Central memory CD4-positive, alpha-beta T cell (primary cell): ENCODE results near the gene SCAMP1.

Experiments used
- DNase-seq: peaks from one replicate; pipeline ENCODE4 v3.0.0; 2022

SCAMP1 gene

DNA sequence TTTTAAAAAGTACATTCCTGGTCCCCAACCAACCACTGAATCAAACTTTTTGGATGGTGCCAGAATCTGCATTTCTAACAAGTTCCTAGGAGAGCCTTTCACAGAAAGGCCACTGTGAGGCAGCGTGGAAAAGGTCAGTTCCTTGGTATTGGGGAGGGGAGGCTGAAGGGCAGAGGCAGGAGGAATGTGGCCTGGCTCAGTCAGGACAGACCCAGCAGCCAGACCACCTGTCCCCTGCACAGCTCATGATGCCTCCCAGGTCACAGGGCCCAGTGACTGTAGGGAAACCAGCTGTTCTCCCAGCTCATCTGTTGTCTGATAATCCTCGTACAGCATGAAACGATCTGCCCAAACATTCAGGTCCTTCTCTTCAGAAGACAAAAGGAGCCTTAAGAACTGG, 155.3 kb downstream of the SCAMP1 start:
- DNase-seq, result no peak

DNA sequence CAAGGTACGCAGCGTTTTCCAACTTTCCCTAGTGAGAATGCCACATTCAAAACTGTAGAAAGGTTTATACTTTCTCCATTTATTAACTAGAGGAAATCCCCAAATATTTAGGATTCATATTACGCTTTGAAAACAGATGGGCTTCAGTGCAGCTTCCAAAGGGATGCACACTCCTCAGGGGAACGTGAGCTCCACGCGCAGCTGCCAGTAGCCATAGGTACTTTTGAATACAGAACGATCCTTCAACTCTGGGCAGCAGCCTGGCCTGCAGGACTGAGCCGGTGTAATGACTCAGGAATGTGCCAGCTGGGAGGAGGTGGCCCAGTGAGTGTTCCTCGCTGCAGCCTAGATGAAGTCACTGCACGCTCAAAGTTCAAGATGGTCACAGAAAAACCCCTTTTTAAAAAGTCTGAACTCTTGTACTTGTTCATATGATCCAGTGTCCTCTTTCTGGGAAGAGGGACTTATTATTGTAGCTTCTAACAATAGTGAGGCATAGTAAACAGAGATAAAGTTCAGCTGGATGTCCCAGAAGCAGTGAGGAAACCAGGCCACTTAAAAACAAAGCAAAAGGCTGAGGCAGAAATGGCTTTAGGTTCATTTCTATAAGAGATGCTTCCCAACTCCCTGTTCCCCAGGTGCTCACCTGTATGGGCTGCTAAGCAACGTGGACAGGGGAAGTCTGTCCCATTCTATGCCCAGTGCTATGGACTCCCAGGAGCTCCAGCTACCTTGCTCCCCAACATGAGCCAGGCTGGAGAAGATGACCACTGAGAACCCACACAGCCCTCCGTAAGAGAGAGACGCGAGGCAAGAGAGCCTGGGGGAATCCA, 158.2 kb downstream of the SCAMP1 start:
- DNase-seq, result no peak

DNA sequence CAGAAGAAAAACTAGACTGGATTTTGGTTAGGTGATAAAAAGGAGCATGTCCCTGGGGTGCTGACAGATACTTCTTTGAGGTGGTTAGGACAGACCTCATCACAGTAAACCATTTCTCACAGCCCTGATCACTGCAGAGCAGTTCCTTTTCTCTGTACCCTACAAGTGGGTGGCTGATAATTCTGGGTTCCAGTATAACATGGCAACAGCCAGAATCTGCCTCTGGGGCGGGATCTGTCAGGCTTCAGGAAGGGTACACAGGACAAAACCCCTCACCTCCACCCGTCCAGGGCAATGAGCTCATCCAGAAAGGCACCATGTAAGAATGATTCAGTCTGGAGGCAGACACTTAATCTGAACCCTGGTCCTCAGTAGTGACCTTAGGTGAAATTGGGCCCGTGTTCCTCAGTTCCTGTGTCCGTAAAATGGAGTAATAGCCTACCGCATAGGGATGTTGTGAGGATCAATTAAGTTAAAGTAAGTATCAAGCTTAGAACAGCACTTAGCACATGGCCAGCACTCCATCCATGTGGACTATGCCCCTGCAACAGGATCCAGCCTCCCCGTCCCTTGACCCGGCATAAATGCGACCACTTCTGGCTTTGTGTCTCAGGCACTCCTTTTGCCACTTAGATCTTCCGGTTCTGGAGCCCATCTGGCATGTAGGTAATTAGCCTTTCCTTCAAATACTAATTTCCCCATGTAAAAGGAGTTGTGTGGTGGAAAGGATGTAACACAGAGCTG, 159.0 kb downstream of the SCAMP1 start:
- DNase-seq, result no peak

DNA sequence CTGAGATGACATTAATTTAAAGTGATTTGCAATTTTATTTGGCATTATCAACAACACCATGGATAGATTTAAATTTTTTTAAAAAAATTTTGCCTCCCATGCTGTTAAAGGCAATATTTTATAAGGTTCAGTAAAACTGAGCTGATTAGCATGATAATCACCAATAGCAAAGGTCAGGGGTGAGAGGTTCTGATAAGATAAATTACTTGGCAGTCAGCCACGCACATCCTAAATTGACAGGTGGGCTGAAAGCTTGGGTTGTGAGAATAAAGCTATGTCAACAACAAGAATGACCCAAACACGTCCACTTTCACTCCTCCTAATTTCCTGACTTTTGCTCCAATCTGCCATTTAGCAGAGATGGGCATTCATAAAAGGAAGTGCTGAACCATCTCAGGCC, 161.0 kb downstream of the SCAMP1 start:
- no peak for DNase-seq

DNA sequence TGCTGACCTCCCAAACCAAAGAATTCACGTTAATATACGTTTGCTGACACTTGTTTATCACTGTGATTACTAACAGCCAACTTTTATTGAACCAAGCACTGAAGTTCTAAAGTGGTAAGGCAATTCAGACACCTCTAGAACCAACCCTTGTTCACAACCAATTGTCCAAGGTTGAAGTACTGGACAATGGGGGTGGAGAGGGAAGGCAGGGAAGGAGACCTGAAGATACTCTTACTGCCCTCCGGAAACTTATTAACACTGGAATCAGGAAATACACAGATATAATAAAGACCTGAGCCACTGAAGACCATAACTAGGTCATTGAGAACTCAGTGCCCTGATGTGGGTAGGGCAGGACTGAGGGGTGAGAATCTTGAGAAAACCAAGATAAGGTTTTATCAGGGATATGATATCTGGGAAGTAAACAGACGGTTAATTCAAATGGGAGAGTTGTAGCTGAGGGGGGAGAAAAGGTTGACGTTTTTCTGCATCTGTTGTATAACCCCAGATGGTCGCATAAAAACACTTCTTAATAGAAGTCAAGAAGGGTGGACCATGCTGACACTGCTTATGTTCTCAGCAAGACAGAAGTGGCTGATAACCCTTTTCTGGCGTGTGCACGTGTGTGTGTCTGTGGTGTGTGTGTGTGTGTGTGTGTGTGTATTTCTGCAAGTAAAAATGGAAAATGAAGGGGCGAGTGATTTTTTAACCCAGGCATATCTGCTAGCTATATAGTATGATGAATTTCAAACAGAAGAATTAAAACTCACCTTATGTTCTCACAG, 162.3 kb downstream of the SCAMP1 start:
- DNase-seq, result no peak

DNA sequence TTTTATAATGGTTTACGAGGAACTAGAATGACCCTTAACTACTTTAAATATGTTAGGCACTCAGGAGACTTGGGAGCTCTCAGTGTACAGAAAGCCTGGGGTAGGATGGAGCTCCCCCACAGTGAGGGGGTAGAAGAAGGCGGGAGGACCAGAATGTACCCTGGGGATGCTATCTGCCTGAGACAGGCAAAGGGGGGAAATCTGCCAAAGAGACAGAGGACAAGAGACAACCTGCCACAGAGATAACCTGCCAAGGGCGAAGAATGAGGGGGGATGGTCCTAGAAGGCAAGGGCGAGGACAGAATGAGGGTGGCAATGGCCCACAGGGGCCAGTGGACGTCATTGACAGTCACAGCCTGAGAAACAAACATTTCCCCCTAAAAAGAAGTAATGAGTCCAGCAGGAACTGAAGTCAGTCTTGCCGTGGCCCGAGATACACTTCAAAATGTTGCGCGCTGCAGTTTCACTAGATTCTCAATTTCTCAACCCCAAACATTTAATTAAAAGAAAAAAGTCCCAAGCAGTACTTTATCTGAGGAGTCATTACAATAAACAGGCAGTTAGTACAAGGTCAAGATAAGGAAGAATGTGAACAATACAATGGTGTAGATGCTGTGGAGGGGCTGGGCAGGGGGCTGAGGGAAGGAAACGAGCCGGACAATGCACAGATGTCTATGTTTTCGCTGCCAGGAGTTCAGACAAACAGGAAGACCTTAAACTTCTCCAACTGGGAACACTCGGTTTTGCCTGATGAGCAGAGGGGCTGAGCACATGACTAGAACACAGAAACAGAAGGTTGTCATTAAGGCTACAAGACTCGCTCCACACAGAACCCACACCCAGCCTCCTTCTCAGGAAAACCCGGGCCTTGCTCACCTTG, 163.1 kb downstream of the SCAMP1 start:
- DNase-seq, result no peak

DNA sequence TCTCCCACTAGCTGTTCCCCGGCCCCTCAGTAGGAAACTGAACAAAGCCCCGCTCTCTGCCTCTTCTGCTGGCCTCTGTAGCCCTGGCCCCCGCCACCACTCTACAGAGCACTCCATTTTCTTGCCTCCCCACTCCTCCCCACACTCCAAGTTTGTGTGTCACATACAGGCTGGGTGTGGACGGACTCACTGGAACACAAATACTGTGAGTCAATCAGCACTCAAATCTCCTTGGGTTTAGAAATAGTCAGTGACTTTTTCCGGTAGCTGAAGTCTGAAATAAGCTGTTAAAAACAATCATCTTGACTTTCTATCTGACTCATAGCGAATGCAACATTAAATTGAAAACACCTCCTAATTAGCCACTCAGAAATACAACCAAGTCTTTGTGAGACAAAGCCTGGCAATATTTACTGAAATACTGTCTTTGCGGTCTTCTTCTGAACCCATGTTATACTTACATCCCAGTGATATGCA, 165.7 kb downstream of the SCAMP1 start:
- DNase-seq, result no peak

DNA sequence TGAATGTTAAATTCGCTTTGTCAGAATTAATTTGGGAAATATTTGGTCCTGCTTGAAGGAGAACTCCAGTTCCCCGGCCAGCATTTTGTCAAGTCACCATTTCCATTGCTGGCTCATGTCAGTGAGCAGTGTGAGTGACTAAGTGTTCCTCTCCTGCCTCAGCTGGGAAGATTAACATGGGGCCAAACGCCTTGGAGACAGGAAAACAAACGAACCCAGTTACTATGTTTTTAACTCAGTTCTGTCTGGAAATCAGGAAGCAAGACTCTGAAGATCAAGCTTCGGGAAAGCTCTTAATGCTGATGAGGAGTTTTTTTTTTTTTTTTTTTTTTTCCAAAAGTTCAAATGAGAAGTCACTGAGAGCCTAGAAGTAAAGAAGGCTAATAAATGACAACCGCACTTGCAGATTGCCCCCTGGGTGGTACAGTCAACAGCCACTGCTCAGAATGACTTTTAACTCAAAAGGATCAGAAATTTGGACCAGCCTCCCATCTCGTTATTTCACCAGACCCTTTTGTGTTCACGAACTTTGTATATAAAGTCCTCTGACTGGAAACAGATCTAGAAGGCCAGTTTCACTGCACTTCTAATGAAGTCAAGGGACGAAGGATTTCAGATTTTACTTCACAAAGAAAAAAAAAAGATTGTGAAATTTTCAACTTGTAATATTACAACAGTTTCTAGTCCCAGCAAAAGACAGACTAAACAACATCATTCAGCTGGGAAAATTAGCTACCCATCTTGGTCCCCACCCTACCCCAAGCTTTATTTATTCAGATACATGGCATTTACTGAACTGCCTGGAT, 166.8 kb downstream of the SCAMP1 start:
- no peak for DNase-seq

DNA sequence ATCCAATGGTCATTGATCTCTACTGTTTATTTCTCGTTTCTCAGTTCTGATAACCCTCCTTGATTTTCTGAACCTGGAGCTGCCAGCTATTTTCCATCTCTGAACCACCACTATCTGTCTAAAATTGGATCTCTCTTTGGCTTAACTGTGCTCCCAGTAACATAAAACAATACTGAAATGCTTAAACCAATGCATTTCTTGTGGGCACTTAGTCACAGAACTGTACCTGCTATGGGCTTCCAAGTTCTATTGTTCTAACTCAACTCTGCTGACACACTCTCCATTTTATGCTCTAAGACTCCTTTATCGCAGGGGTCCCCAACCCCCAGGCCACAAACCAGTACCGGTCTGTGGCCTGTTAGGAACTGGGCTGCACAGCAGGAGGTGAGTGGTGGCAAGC, 167.5 kb downstream of the SCAMP1 start:
- no peak for DNase-seq
